Immature natural killer cell (primary cell): Measurements from ENCODE around the gene SLC7A8. TPM values are rescaled to one million over a fixed set of nuclear protein-coding genes. Genes with fewer than 3 reads are reported as not detected.
A peak's percentile ranks its signal among the peaks of the same experiment; 100 is the strongest.

ENCODE experiments used
- DNase-seq, 3 donors: peaks; one replicate each; pipeline ENCODE4 v3.0.0; 2022; ENCODE audit warnings: mixed read lengths in 1 of 3
- H3K27ac Mint-ChIP-seq, 6 donors: one replicate each; pipeline ENCODE4 v1.8.0; 2020; ENCODE audit warnings: mixed read lengths in 6 of 6, mild to moderate bottlenecking in 5 of 6, inconsistent platforms in 4 of 6, moderate library complexity in 3 of 6
- H3K27me3 Mint-ChIP-seq, 3 donors: one replicate each; pipeline ENCODE4 v1.8.0; 2020 to 2021; ENCODE audit warnings: low read depth in 3 of 3, mild to moderate bottlenecking in 3 of 3, mixed read lengths in 3 of 3, moderate library complexity in 3 of 3, inconsistent platforms in 1 of 3
- H3K36me3 Mint-ChIP-seq, 3 donors: one replicate each; pipeline ENCODE4 v1.8.0; 2020; ENCODE audit warnings: mixed read lengths in 3 of 3, inconsistent platforms in 2 of 3, mild to moderate bottlenecking in 2 of 3
- H3K4me1 Mint-ChIP-seq, 2 donors: one replicate each; pipeline ENCODE4 v1.8.0; 2020; ENCODE audit warnings: inconsistent platforms in 2 of 2, mild to moderate bottlenecking in 2 of 2, mixed read lengths in 2 of 2, moderate library complexity in 1 of 2
- H3K4me3 Mint-ChIP-seq, 5 donors: one replicate each; pipeline ENCODE4 v1.8.0; 2020; ENCODE audit warnings: mild to moderate bottlenecking in 5 of 5, mixed read lengths in 5 of 5, inconsistent platforms in 3 of 5, moderate library complexity in 3 of 5
- H3K9me3 Mint-ChIP-seq, 6 donors: one replicate each; pipeline ENCODE4 v1.8.0; 2020; ENCODE audit warnings: mild to moderate bottlenecking in 6 of 6, mixed read lengths in 6 of 6, inconsistent platforms in 4 of 6, moderate library complexity in 3 of 6
- polyA plus RNA-seq, 3 donors: library from polyadenylated mRNA; unstranded; fragments of 300-500 nt; fragmentation: Illumina TruSeq; gene quantifications; one replicate each; pipeline ENCODE4 v1.2.3, GENCODE V29; 2021

Gene SLC7A8
- polyA plus RNA-seq, 3 donors from 2014 or later: 0.45 TPM; not detected in 2

- H3K9me3 Mint-ChIP-seq: no peaks in the 10 kb centered on the region
- H3K27me3 Mint-ChIP-seq: peaks cover 1 to 14% (median 4%) of the 10 kb centered on the region in 3 donors
- H3K4me1 Mint-ChIP-seq: peaks cover 0 to 20% of the 10 kb centered on the region in 2 donors
- H3K36me3 Mint-ChIP-seq: no peaks in the 10 kb centered on the region
- peak overlapping the region in 1 of 6 donors; percentile 64 for H3K27ac Mint-ChIP-seq
- no peak overlapping the region for H3K4me3 Mint-ChIP-seq
- no peak for DNase-seq
These were observed 22.4 kb downstream of the SLC7A8 start for GRCh38 chr14:23160924-23161522.

- H3K36me3 Mint-ChIP-seq: no peaks in the 10 kb centered on the region
- peaks cover 0 to 20% of the 10 kb centered on the region in 2 donors for H3K4me1 Mint-ChIP-seq
- peaks cover 0 to 12% (median 6%) of the 10 kb centered on the region in 3 donors for H3K27me3 Mint-ChIP-seq
- H3K9me3 Mint-ChIP-seq: no peaks in the 10 kb centered on the region
- H3K4me3 Mint-ChIP-seq: no peak overlapping the region
- no peak for DNase-seq
- no peak overlapping the region for H3K27ac Mint-ChIP-seq
These were observed 23.9 kb downstream of the SLC7A8 start for GRCh38 chr14:23159532-23159931.

GRCh38 chr14:23158779-23159178, 24.7 kb downstream of the SLC7A8 start:
- H3K36me3 Mint-ChIP-seq: no peaks in the 10 kb centered on the region
- peaks cover 0 to 12% (median 6%) of the 10 kb centered on the region in 3 donors for H3K27me3 Mint-ChIP-seq
- no peak overlapping the region for H3K4me3 Mint-ChIP-seq
- peaks cover 0 to 20% of the 10 kb centered on the region in 2 donors for H3K4me1 Mint-ChIP-seq
- peaks cover 0 to under 1% (median 0%) of the 10 kb centered on the region in 6 donors for H3K9me3 Mint-ChIP-seq
- no peak for DNase-seq
- H3K27ac Mint-ChIP-seq: no peak overlapping the region

GRCh38 chr14:23154964-23155587, 28.4 kb downstream of the SLC7A8 start:
- Mint-ChIP-seq H3K9me3 (peaks cover 0 to 2% (median 0%) of the 10 kb centered on the region in 6 donors), H3K27ac (no peak overlapping the region), H3K4me1 (no peaks in the 10 kb centered on the region), H3K4me3 (no peak overlapping the region), H3K27me3 (peaks cover 0 to 13% (median 11%) of the 10 kb centered on the region in 3 donors), H3K36me3 (no peaks in the 10 kb centered on the region)
- DNase-seq: no peak

GRCh38 chr14:23153851-23154796, 29.3 kb downstream of the SLC7A8 start:
- no peak overlapping the region for H3K27ac Mint-ChIP-seq
- H3K4me3 Mint-ChIP-seq: no peak overlapping the region

GRCh38 chr14:23151342-23151741, 32.1 kb downstream of the SLC7A8 start:
- no peak overlapping the region for H3K27ac Mint-ChIP-seq
- H3K27me3 Mint-ChIP-seq: peaks cover 0 to 15% (median 12%) of the 10 kb centered on the region in 3 donors
- no peak for DNase-seq
- H3K9me3 Mint-ChIP-seq: peaks cover 0 to 2% (median 0%) of the 10 kb centered on the region in 6 donors
- H3K36me3 Mint-ChIP-seq: no peaks in the 10 kb centered on the region
- H3K4me3 Mint-ChIP-seq: no peak overlapping the region
- no peaks in the 10 kb centered on the region for H3K4me1 Mint-ChIP-seq

More at GRCh38 chr14:23153851-23154796, 29.3 kb downstream of the SLC7A8 start:
- H3K4me1 Mint-ChIP-seq: no peaks in the 10 kb centered on the region
- H3K9me3 Mint-ChIP-seq: peaks cover 0 to 2% (median 0%) of the 10 kb centered on the region in 6 donors
- peaks cover 0 to 15% (median 13%) of the 10 kb centered on the region in 3 donors for H3K27me3 Mint-ChIP-seq
- DNase-seq: no peak
- H3K36me3 Mint-ChIP-seq: no peaks in the 10 kb centered on the region

- DNase-seq: no peak
- Mint-ChIP-seq H3K9me3 (peaks cover 0 to 2% (median 0%) of the 10 kb centered on the region in 6 donors), H3K4me1 (no peaks in the 10 kb centered on the region), H3K27me3 (peaks cover 0 to 15% (median 13%) of the 10 kb centered on the region in 3 donors), H3K36me3 (no peaks in the 10 kb centered on the region), H3K4me3 (no peak overlapping the region), H3K27ac (no peak overlapping the region)
These were observed 33.7 kb downstream of the SLC7A8 start for GRCh38 chr14:23149745-23150144.

- Mint-ChIP-seq H3K27ac (no peak overlapping the region), H3K27me3 (peaks cover 1 to 15% (median 11%) of the 10 kb centered on the region in 3 donors), H3K9me3 (peaks cover 0 to under 1% (median 0%) of the 10 kb centered on the region in 6 donors), H3K36me3 (no peaks in the 10 kb centered on the region), H3K4me3 (no peak overlapping the region), H3K4me1 (no peaks in the 10 kb centered on the region)
- DNase-seq: no peak
These were observed 34.7 kb downstream of the SLC7A8 start for GRCh38 chr14:23148591-23149249.

- DNase-seq: no peak
- Mint-ChIP-seq H3K4me1 (no peaks in the 10 kb centered on the region), H3K4me3 (no peak overlapping the region), H3K27me3 (peaks cover 1 to 15% (median 9%) of the 10 kb centered on the region in 3 donors), H3K36me3 (no peaks in the 10 kb centered on the region), H3K27ac (no peak overlapping the region), H3K9me3 (no peaks in the 10 kb centered on the region)
These were observed 35.8 kb downstream of the SLC7A8 start for GRCh38 chr14:23147676-23148075.

GRCh38 chr14:23146980-23147379, 36.5 kb downstream of the SLC7A8 start:
- no peaks in the 10 kb centered on the region for H3K9me3 Mint-ChIP-seq

GRCh38 chr14:23146351-23146910, 37.0 kb downstream of the SLC7A8 start:
- peaks cover 1 to 15% (median 7%) of the 10 kb centered on the region in 3 donors for H3K27me3 Mint-ChIP-seq
- no peaks in the 10 kb centered on the region for H3K36me3 Mint-ChIP-seq
- no peaks in the 10 kb centered on the region for H3K4me1 Mint-ChIP-seq
- no peak overlapping the region for H3K27ac Mint-ChIP-seq
- no peak overlapping the region for H3K4me3 Mint-ChIP-seq
- no peak for DNase-seq
- no peaks in the 10 kb centered on the region for H3K9me3 Mint-ChIP-seq

More at GRCh38 chr14:23146980-23147379, 36.5 kb downstream of the SLC7A8 start:
- no peak overlapping the region for H3K4me3 Mint-ChIP-seq
- no peaks in the 10 kb centered on the region for H3K4me1 Mint-ChIP-seq
- peaks cover 1 to 15% (median 9%) of the 10 kb centered on the region in 3 donors for H3K27me3 Mint-ChIP-seq
- no peaks in the 10 kb centered on the region for H3K36me3 Mint-ChIP-seq
- H3K27ac Mint-ChIP-seq: no peak overlapping the region
- no peak for DNase-seq

GRCh38 chr14:23145794-23146350, 37.6 kb downstream of the SLC7A8 start:
- Mint-ChIP-seq H3K27me3 (peaks cover 1 to 12% (median 4%) of the 10 kb centered on the region in 3 donors), H3K9me3 (no peaks in the 10 kb centered on the region), H3K27ac (no peak overlapping the region), H3K4me1 (no peaks in the 10 kb centered on the region), H3K36me3 (no peaks in the 10 kb centered on the region), H3K4me3 (no peak overlapping the region)
- no peak for DNase-seq

- Mint-ChIP-seq H3K27ac (no peak overlapping the region), H3K9me3 (no peaks in the 10 kb centered on the region), H3K27me3 (peaks cover 1 to 7% (median 3%) of the 10 kb centered on the region in 3 donors), H3K36me3 (no peaks in the 10 kb centered on the region), H3K4me3 (no peak overlapping the region), H3K4me1 (no peaks in the 10 kb centered on the region)
- no peak for DNase-seq
These were observed 39.5 kb downstream of the SLC7A8 start for GRCh38 chr14:23143911-23144310.
